Common myeloid progenitor, CD34-positive (primary cell): Measurements from ENCODE around the gene CSNK2A1.

Source experiments
- CTCF ChIA-PET: fragments of 350-600 bp; sonication (Branson Sonifier 250); formaldehyde crosslinking; loops from one replicate; lab custom pipeline; 2021; ENCODE audit warnings: antibody characterized with exemption; lab: Charles Lee
- POLR2A ChIA-PET: fragments of 350-600 bp; sonication (Branson Sonifier 250); formaldehyde crosslinking; loops from one replicate; lab custom pipeline; 2021; ENCODE audit warnings: antibody characterized with exemption; lab: Charles Lee
- DNase-seq, 3 donors: peaks; one replicate each; pipeline versions ENCODE4 v3.0.0 to v3.0.0-alpha.2; 2013
- H3K27ac ChIP-seq, 2 experiments: 1 replicate in 1 of 2; 2 replicates in 1 of 2; pipeline ENCODE4 v1.7.0; 2013; ENCODE audit warnings: inconsistent platforms in 2 of 2, low read length in 2 of 2, mild to moderate bottlenecking in 2 of 2, low read depth in 1 of 2, moderate library complexity in 1 of 2; ENCODE audit not compliant: severe bottlenecking in 2 of 2, insufficient read depth in 1 of 2, poor library complexity in 1 of 2
- H3K27me3 ChIP-seq, 5 experiments: replicated peaks in 2 of 5; 1 replicate in 3 of 5; 2 replicates in 2 of 5; pipeline versions ENCODE4 v1.6.1 to v1.7.0; 2013; ENCODE audit warnings: low read length in 4 of 5, mild to moderate bottlenecking in 2 of 5, moderate library complexity in 2 of 5, inconsistent platforms in 1 of 5; ENCODE audit not compliant: insufficient read depth in 5 of 5, control insufficient read depth in 4 of 5
- H3K36me3 ChIP-seq, 4 experiments: 1 replicate in 2 of 4; 2 replicates in 2 of 4; pipeline versions ENCODE4 v1.6.1 to v1.7.0; 2013; ENCODE audit warnings: low read length in 3 of 4, control low read depth in 1 of 4, mild to moderate bottlenecking in 1 of 4; ENCODE audit not compliant: control insufficient read depth in 4 of 4, insufficient read depth in 4 of 4
- H3K4me1 ChIP-seq, 4 experiments: 1 replicate in 3 of 4; 2 replicates in 1 of 4; pipeline versions ENCODE4 v1.6.1 to v1.7.1; 2013; ENCODE audit warnings: low read length in 3 of 4, mild to moderate bottlenecking in 3 of 4, control low read depth in 1 of 4, inconsistent platforms in 1 of 4, moderate library complexity in 1 of 4; ENCODE audit not compliant: control insufficient read depth in 4 of 4, insufficient read depth in 4 of 4; ENCODE audit errors: control extremely low read depth in 1 of 4
- H3K4me3 ChIP-seq, 7 experiments: 1 replicate in 4 of 7; 2 replicates in 3 of 7; pipeline versions ENCODE4 v1.5.1 to v1.7.0; 2013; ENCODE audit warnings: mild to moderate bottlenecking in 7 of 7, low read length in 6 of 7, moderate library complexity in 6 of 7, inconsistent platforms in 2 of 7, low read depth in 2 of 7, control low read depth in 1 of 7; ENCODE audit not compliant: insufficient read depth in 4 of 7, control insufficient read depth in 1 of 7; ENCODE audit errors: extremely low read depth in 1 of 7
- H3K9me3 ChIP-seq, 5 experiments: 1 replicate in 4 of 5; 2 replicates in 1 of 5; pipeline versions ENCODE4 v1.6.1 to v1.7.1; 2013; ENCODE audit warnings: low read length in 4 of 5, mild to moderate bottlenecking in 2 of 5, inconsistent platforms in 1 of 5, low read depth in 1 of 5, moderate library complexity in 1 of 5; ENCODE audit not compliant: control insufficient read depth in 4 of 5, insufficient read depth in 2 of 5; ENCODE audit errors: control extremely low read depth in 1 of 5
- WGBS: methylation state at CpG from one replicate; pipeline ENCODE4 v1.1.5; 2013; ENCODE audit not compliant: insufficient coverage; 5-methylcytosine and 5-hydroxymethylcytosine counted together

Gene CSNK2A1

GRCh38 chr20:556984-557383 lies 13.4 kb upstream of the CSNK2A1 start:
- WGBS: 100% methylated on average over 1 of the region's 2 CpGs
- Histone ChIP-seq H3K27ac (no peak overlapping the region), H3K9me3 (no peaks in the 10 kb centered on the region), H3K36me3 (no peaks in the 10 kb centered on the region), H3K4me1 (no peaks in the 10 kb centered on the region), H3K4me3 (no peak overlapping the region), H3K27me3 (peaks cover 0 to 5% (median 0%) of the 10 kb centered on the region in 5 experiments)
- ChIA-PET CTCF (interaction anchor here (0.9 to 2.3 kb wide), 4 partner anchors 11 to 182 kb away, joined by 3 to 9 read pairs (median 6); no protein-coding TSS in a partner anchor), POLR2A (no interaction called here)
- no peak for DNase-seq

- POLR2A ChIA-PET: no interaction called here
- no peak overlapping the region for H3K27ac ChIP-seq
- peaks cover 0 to 5% (median 0%) of the 10 kb centered on the region in 5 experiments for H3K27me3 ChIP-seq
- no peaks in the 10 kb centered on the region for H3K36me3 ChIP-seq
- no peaks in the 10 kb centered on the region for H3K4me1 ChIP-seq
- no peak for DNase-seq
- H3K4me3 ChIP-seq: no peak overlapping the region
- no peaks in the 10 kb centered on the region for H3K9me3 ChIP-seq
- CTCF ChIA-PET: interaction anchor here (0.9 to 2.3 kb wide), 4 partner anchors 89 to 184 kb away, joined by 3 to 9 read pairs (median 6); no protein-coding TSS in a partner anchor
- WGBS: 69% methylated on average over 6 of the region's 6 CpGs
Measured at GRCh38 chr20:555976-556385, 12.4 kb upstream of the CSNK2A1 start.

GRCh38 chr20:550611-551010 lies 7.0 kb upstream of the CSNK2A1 start:
- Histone ChIP-seq H3K27ac (no peak overlapping the region), H3K9me3 (no peaks in the 10 kb centered on the region), H3K36me3 (no peaks in the 10 kb centered on the region), H3K4me3 (no peak overlapping the region), H3K4me1 (no peaks in the 10 kb centered on the region), H3K27me3 (peaks cover 0 to 3% (median 0%) of the 10 kb centered on the region in 5 experiments)
- ChIA-PET POLR2A (no interaction called here), CTCF (interaction anchor here (0.9 kb wide), 1 partner anchor 95 kb away, joined by 4 read pairs; no protein-coding TSS in a partner anchor)
- 95% methylated on average over 7 of the region's 7 CpGs for WGBS
- DNase-seq: no peak

GRCh38 chr20:549722-550496 lies 6.3 kb upstream of the CSNK2A1 start:
- Histone ChIP-seq H3K9me3 (no peaks in the 10 kb centered on the region), H3K27ac (no peak overlapping the region), H3K27me3 (peaks cover 0 to 3% (median 0%) of the 10 kb centered on the region in 5 experiments), H3K4me1 (no peaks in the 10 kb centered on the region), H3K36me3 (no peaks in the 10 kb centered on the region), H3K4me3 (no peak overlapping the region)
- WGBS: 89% methylated on average over 1 of the region's 4 CpGs
- POLR2A ChIA-PET: no interaction called here
- CTCF ChIA-PET: no interaction called here
- peak in 1 of 3 donors; percentile 15 for DNase-seq

GRCh38 chr20:548906-549305 lies 5.3 kb upstream of the CSNK2A1 start:
- WGBS: no CpG with 5 or more reads among the region's 1 CpG
- CTCF ChIA-PET: interaction anchor here (1.3 kb wide), 1 partner anchor 190 kb away, joined by 3 read pairs; no protein-coding TSS in a partner anchor
- POLR2A ChIA-PET: no interaction called here
- no peak for DNase-seq
- H3K27me3 ChIP-seq: peaks cover 0 to 3% (median 0%) of the 10 kb centered on the region in 5 experiments
- no peak overlapping the region for H3K4me3 ChIP-seq
- H3K9me3 ChIP-seq: no peaks in the 10 kb centered on the region
- peaks cover 0 to 5% (median 1%) of the 10 kb centered on the region in 4 experiments for H3K4me1 ChIP-seq
- H3K36me3 ChIP-seq: no peaks in the 10 kb centered on the region
- no peak overlapping the region for H3K27ac ChIP-seq

GRCh38 chr20:547394-547793 lies 3.8 kb upstream of the CSNK2A1 start:
- Histone ChIP-seq H3K27ac (no peak overlapping the region), H3K36me3 (no peaks in the 10 kb centered on the region), H3K4me1 (peaks cover 0 to 9% (median 5%) of the 10 kb centered on the region in 4 experiments), H3K27me3 (peaks cover 0 to 2% (median 0%) of the 10 kb centered on the region in 5 experiments), H3K4me3 (no peak overlapping the region), H3K9me3 (no peaks in the 10 kb centered on the region)
- ChIA-PET CTCF (interaction anchor here (0.6 kb wide), 1 partner anchor 37 kb away, joined by 3 read pairs; no protein-coding TSS in a partner anchor), POLR2A (interaction anchor here (0.7 kb wide), 1 partner anchor 198 kb away, joined by 3 read pairs; no protein-coding TSS in a partner anchor)
- no CpG with 5 or more reads among the region's 1 CpG for WGBS
- no peak for DNase-seq

- H3K4me1 ChIP-seq: peaks cover 3 to 19% (median 11%) of the 10 kb centered on the region in 4 experiments
- H3K9me3 ChIP-seq: no peaks in the 10 kb centered on the region
- CTCF ChIA-PET: interaction anchor here (0.8 kb wide), 1 partner anchor 10 kb away, joined by 3 read pairs; no protein-coding TSS in a partner anchor
- no peak overlapping the region for H3K4me3 ChIP-seq
- H3K27me3 ChIP-seq: no peaks in the 10 kb centered on the region
- WGBS: 93% methylated on average over 2 of the region's 3 CpGs
- H3K36me3 ChIP-seq: no peaks in the 10 kb centered on the region
- no peak for DNase-seq
- POLR2A ChIA-PET: interaction anchor here (0.7 kb wide), 1 partner anchor 197 kb away, joined by 3 read pairs; no protein-coding TSS in a partner anchor
- no peak overlapping the region for H3K27ac ChIP-seq
Measured at GRCh38 chr20:546353-546752, 2.8 kb upstream of the CSNK2A1 start.
